CD4-positive, CD25-positive, alpha-beta regulatory T cell (primary cell): ENCODE results near the gene RASGRP3. TPM values are rescaled to one million over a fixed set of nuclear protein-coding genes. Genes with fewer than 3 reads are reported as not detected.
"Not testable (repeated sequence)": the region's sequence is repeated elsewhere in the genome, so short reads cannot be mapped to it uniquely, and the experiment has no call there.

Experiments
- ATAC-seq, 2 donors: fragments of 150-1000 bp; cut with Tn5 transposase; one replicate each; pipeline ENCODE4 v1.10.0; 2021; ENCODE audit warnings: low read depth in 2 of 2, moderate number of reproducible peaks in 2 of 2, moderate library complexity in 1 of 2
- DNase-seq, 3 donors: peaks; one replicate each; pipeline versions ENCODE4 v3.0.0 to v3.0.0-alpha.2; 2012 to 2022; ENCODE audit warnings: mixed read lengths in 1 of 3
- H3K27ac ChIP-seq: one replicate; pipeline ENCODE4 v1.7.0; 2013; ENCODE audit warnings: mild to moderate bottlenecking, low read length; ENCODE audit not compliant: insufficient read depth, poor library complexity, severe bottlenecking
- H3K27me3 ChIP-seq: one replicate; pipeline ENCODE4 v1.7.0; 2013; ENCODE audit warnings: low read length; ENCODE audit not compliant: control insufficient read depth, insufficient read depth
- H3K36me3 ChIP-seq: one replicate; pipeline ENCODE4 v1.7.0; 2013; ENCODE audit warnings: mild to moderate bottlenecking, low read length, moderate library complexity; ENCODE audit not compliant: control insufficient read depth, insufficient read depth
- H3K4me1 ChIP-seq: 2 replicates; pipeline ENCODE4 v1.7.0; 2013; ENCODE audit warnings: mild to moderate bottlenecking, low read length; ENCODE audit not compliant: insufficient read depth, control insufficient read depth, poor library complexity, severe bottlenecking
- H3K4me3 ChIP-seq: one replicate; pipeline ENCODE4 v1.7.0; 2013; ENCODE audit warnings: low read depth, mild to moderate bottlenecking, low read length, moderate library complexity
- H3K9me3 ChIP-seq, 2 experiments: 1 replicate in 1 of 2; 2 replicates in 1 of 2; pipeline ENCODE4 v1.7.0; 2013; ENCODE audit warnings: low read length in 2 of 2, mild to moderate bottlenecking in 1 of 2, moderate library complexity in 1 of 2; ENCODE audit not compliant: control insufficient read depth in 2 of 2
- H3K27ac Mint-ChIP-seq, 3 donors: one replicate each; pipeline ENCODE4 v1.8.0; 2020 to 2022; ENCODE audit warnings: mild to moderate bottlenecking in 3 of 3, mixed read lengths in 3 of 3, moderate library complexity in 2 of 3
- H3K27me3 Mint-ChIP-seq: one replicate; pipeline ENCODE4 v1.8.0; 2022; ENCODE audit warnings: mild to moderate bottlenecking, mixed read lengths
- H3K36me3 Mint-ChIP-seq: one replicate; pipeline ENCODE4 v1.8.0; 2020; ENCODE audit warnings: mixed read lengths
- H3K4me1 Mint-ChIP-seq, 4 donors: one replicate each; pipeline ENCODE4 v1.8.0; 2020 to 2022; ENCODE audit warnings: mixed read lengths in 4 of 4, mild to moderate bottlenecking in 1 of 4
- H3K4me3 Mint-ChIP-seq, 4 donors: one replicate each; pipeline ENCODE4 v1.8.0; 2020 to 2022; ENCODE audit warnings: mild to moderate bottlenecking in 4 of 4, mixed read lengths in 4 of 4, moderate library complexity in 3 of 4
- H3K9me3 Mint-ChIP-seq, 7 donors: one replicate each; pipeline ENCODE4 v1.8.0; 2020 to 2022; ENCODE audit warnings: mixed read lengths in 7 of 7, mild to moderate bottlenecking in 3 of 7, moderate library complexity in 2 of 7
- polyA plus RNA-seq, 4 donors: library from polyadenylated mRNA; unstranded; fragments of 300-500 nt; fragmentation: Illumina TruSeq; gene quantifications; one replicate each; pipeline ENCODE4 v1.2.3, GENCODE V29; 2021
- total RNA-seq: library from RNA; stranded (reverse); gene quantifications from one replicate; pipeline ENCODE4 v1.2.3, GENCODE V29; 2022

RASGRP3 gene
- total and polyA plus RNA-seq, 5 donors from 2014 or later: 2.8 to 9.1 (median 4.8) TPM

GRCh38 chr2:33459745-33460144, 16.7 kb upstream of the RASGRP3 start:
- Mint-ChIP-seq H3K4me1 (no peaks in the 10 kb centered on the region), H3K9me3 (peaks cover 0 to 3% (median 0%) of the 10 kb centered on the region in 7 donors), H3K27me3 (no peaks in the 10 kb centered on the region), H3K4me3 (no peak overlapping the region), H3K27ac (no peak overlapping the region), H3K36me3 (peaks cover 2% of the 10 kb centered on the region)
- Histone ChIP-seq H3K4me1 (no peaks in the 10 kb centered on the region), H3K27ac (no peak overlapping the region), H3K9me3 (no peaks in the 10 kb centered on the region), H3K4me3 (no peak overlapping the region), H3K36me3 (no peaks in the 10 kb centered on the region), H3K27me3 (no peaks in the 10 kb centered on the region)
- DNase-seq: no peak
- no peak for ATAC-seq

- H3K4me1 ChIP-seq, H3K4me3 Mint-ChIP-seq, H3K36me3 Mint-ChIP-seq, H3K9me3 Mint-ChIP-seq, H3K27me3 ChIP-seq, DNase-seq, H3K4me1 Mint-ChIP-seq, H3K9me3 ChIP-seq, H3K27ac Mint-ChIP-seq, H3K36me3 ChIP-seq, H3K4me3 ChIP-seq, ATAC-seq, H3K27me3 Mint-ChIP-seq, H3K27ac ChIP-seq: not testable (repeated sequence)
Observed at GRCh38 chr2:33462512-33462911, 13.9 kb upstream of the RASGRP3 start.

- no peak for ATAC-seq
- Histone ChIP-seq H3K36me3 (no peaks in the 10 kb centered on the region), H3K27me3 (no peaks in the 10 kb centered on the region), H3K27ac (no peak overlapping the region), H3K4me3 (no peak overlapping the region), H3K4me1 (no peaks in the 10 kb centered on the region), H3K9me3 (no peaks in the 10 kb centered on the region)
- Mint-ChIP-seq H3K4me3 (no peak overlapping the region), H3K27me3 (peaks cover 4% of the 10 kb centered on the region), H3K9me3 (no peaks in the 10 kb centered on the region), H3K36me3 (no peaks in the 10 kb centered on the region), H3K4me1 (no peaks in the 10 kb centered on the region), H3K27ac (no peak overlapping the region)
- DNase-seq: no peak
Observed at GRCh38 chr2:33467413-33467812, 9.0 kb upstream of the RASGRP3 start.

GRCh38 chr2:33469238-33469637, 7.2 kb upstream of the RASGRP3 start:
- no peak for DNase-seq
- Mint-ChIP-seq H3K27ac (no peak overlapping the region), H3K4me3 (no peak overlapping the region), H3K27me3 (peaks cover 4% of the 10 kb centered on the region), H3K9me3 (no peaks in the 10 kb centered on the region), H3K4me1 (peaks cover 0 to 4% (median 0%) of the 10 kb centered on the region in 4 donors), H3K36me3 (no peaks in the 10 kb centered on the region)
- ATAC-seq: no peak
- Histone ChIP-seq H3K4me1 (no peaks in the 10 kb centered on the region), H3K4me3 (no peak overlapping the region), H3K27ac (no peak overlapping the region), H3K27me3 (no peaks in the 10 kb centered on the region), H3K9me3 (no peaks in the 10 kb centered on the region), H3K36me3 (no peaks in the 10 kb centered on the region)

GRCh38 chr2:33475224-33476130, 972 bp upstream of the RASGRP3 start:
- DNase-seq: peak; percentile 62 to 94 (median 88)
- no peaks in the 10 kb centered on the region for H3K9me3 ChIP-seq
- Mint-ChIP-seq H3K4me3 (peak overlapping the region; percentile 96 to 99 (median 98)), H3K36me3 (no peaks in the 10 kb centered on the region), H3K27ac (peak overlapping the region; percentile 99), H3K27me3 (no peaks in the 10 kb centered on the region), H3K4me1 (peaks cover 3 to 44% (median 19%) of the 10 kb centered on the region in 4 donors), H3K9me3 (no peaks in the 10 kb centered on the region)
- peaks cover 16% of the 10 kb centered on the region for H3K4me1 ChIP-seq
- H3K27ac ChIP-seq: peak overlapping the region; percentile 94
- ATAC-seq: peak; percentile 77 to 83
- no peaks in the 10 kb centered on the region for H3K36me3 ChIP-seq
- no peaks in the 10 kb centered on the region for H3K27me3 ChIP-seq
- peak overlapping the region; percentile 97 for H3K4me3 ChIP-seq

- H3K4me3 Mint-ChIP-seq: peak overlapping the region; percentile 96 to 99 (median 98)
- no peaks in the 10 kb centered on the region for H3K36me3 Mint-ChIP-seq
- peaks cover 3 to 44% (median 21%) of the 10 kb centered on the region in 4 donors for H3K4me1 Mint-ChIP-seq
- H3K9me3 ChIP-seq: no peaks in the 10 kb centered on the region
- peaks cover 16% of the 10 kb centered on the region for H3K4me1 ChIP-seq
- H3K27ac Mint-ChIP-seq: peak overlapping the region; percentile 99
- no peaks in the 10 kb centered on the region for H3K27me3 ChIP-seq
- ATAC-seq (no peak), DNase-seq (no peak)
- peak overlapping the region; percentile 97 for H3K4me3 ChIP-seq
- no peaks in the 10 kb centered on the region for H3K9me3 Mint-ChIP-seq
- H3K27me3 Mint-ChIP-seq: no peaks in the 10 kb centered on the region
- H3K27ac ChIP-seq: peak overlapping the region; percentile 94
- no peaks in the 10 kb centered on the region for H3K36me3 ChIP-seq
Observed at GRCh38 chr2:33476793-33477190, 343 bp downstream of the RASGRP3 start.

- H3K4me3 Mint-ChIP-seq: peak overlapping the region; percentile 96 to 99 (median 98)
- H3K27ac Mint-ChIP-seq: peak overlapping the region; percentile 10 to 99 (median 99)
- no peaks in the 10 kb centered on the region for H3K27me3 ChIP-seq
- H3K9me3 ChIP-seq: no peaks in the 10 kb centered on the region
- no peaks in the 10 kb centered on the region for H3K9me3 Mint-ChIP-seq
- peaks cover 16% of the 10 kb centered on the region for H3K4me1 ChIP-seq
- DNase-seq: peak in 1 of 3 donors; percentile 16
- H3K36me3 Mint-ChIP-seq: peaks cover 4% of the 10 kb centered on the region
- peak overlapping the region; percentile 94 for H3K27ac ChIP-seq
- H3K4me1 Mint-ChIP-seq: peaks cover 3 to 44% (median 20%) of the 10 kb centered on the region in 4 donors
- H3K4me3 ChIP-seq: peak overlapping the region; percentile 97
- ATAC-seq: no peak
- H3K36me3 ChIP-seq: no peaks in the 10 kb centered on the region
- H3K27me3 Mint-ChIP-seq: no peaks in the 10 kb centered on the region
Observed at GRCh38 chr2:33477473-33478468, 1.3 kb downstream of the RASGRP3 start.
